HEK293 (cell line): ENCODE measurements around the gene UBE2F.

Experiments
- ZBTB20 ChIP-seq: fragments of 450-650 bp; formaldehyde crosslinking; IDR thresholded peaks from 2 replicates; pipeline ENCODE4 v1.5.1; 2016; ENCODE audit warnings: missing biosample characterization, missing genetic modification characterization
- ZNF133 ChIP-seq: fragments of 450-650 bp; formaldehyde crosslinking; IDR thresholded peaks from 2 replicates; pipeline ENCODE4 v1.5.1; 2016; ENCODE audit warnings: missing biosample characterization, missing genetic modification characterization
- ZNF174 ChIP-seq: fragments of 450-650 bp; formaldehyde crosslinking; IDR thresholded peaks from 2 replicates; pipeline ENCODE4 v1.5.0; 2017; ENCODE audit warnings: missing biosample characterization, mild to moderate bottlenecking, missing genetic modification characterization
- ZNF184 ChIP-seq: fragments of 450-650 bp; IDR thresholded peaks from 2 replicates; pipeline ENCODE4 v1.5.1; 2018; ENCODE audit warnings: missing biosample characterization, mild to moderate bottlenecking, missing genetic modification characterization
- ZNF274 ChIP-seq, 2 experiments: fragments of 200-500 bp in 1 of 2; fragments of 450-650 bp in 1 of 2; sonication (Bioruptor generic) in 1 of 2; formaldehyde crosslinking in 1 of 2; IDR thresholded peaks; 2 replicates each; pipeline versions ENCODE4 v1.5.1 to v1.6.1; 2014 to 2016; ENCODE audit warnings: borderline replicate concordance in 1 of 2, inconsistent platforms in 1 of 2, low read length in 1 of 2, missing biosample characterization in 1 of 2, missing genetic modification characterization in 1 of 2
- ZNF394 ChIP-seq: fragments of 450-650 bp; formaldehyde crosslinking; IDR thresholded peaks from 2 replicates; pipeline ENCODE4 v1.5.1; 2016; ENCODE audit warnings: missing biosample characterization, missing genetic modification characterization, mild to moderate bottlenecking, moderate library complexity, borderline replicate concordance
- ZNF529 ChIP-seq: fragments of 450-650 bp; formaldehyde crosslinking; IDR thresholded peaks from 2 replicates; pipeline ENCODE4 v1.5.1; 2017; ENCODE audit warnings: missing genetic modification characterization, missing biosample characterization; ENCODE audit not compliant: insufficient replicate concordance
- TF ChIP-seq, protein P1 (sequence below): fragments of 450-650 bp; formaldehyde crosslinking; IDR thresholded peaks from 2 replicates; pipeline ENCODE4 v1.5.1; 2016; ENCODE audit warnings: missing biosample characterization, missing genetic modification characterization
- TF ChIP-seq, protein P2 (sequence below): fragments of 450-650 bp; formaldehyde crosslinking; IDR thresholded peaks from 2 replicates; pipeline ENCODE4 v1.5.1; 2016; ENCODE audit warnings: missing biosample characterization, missing genetic modification characterization

DNA sequence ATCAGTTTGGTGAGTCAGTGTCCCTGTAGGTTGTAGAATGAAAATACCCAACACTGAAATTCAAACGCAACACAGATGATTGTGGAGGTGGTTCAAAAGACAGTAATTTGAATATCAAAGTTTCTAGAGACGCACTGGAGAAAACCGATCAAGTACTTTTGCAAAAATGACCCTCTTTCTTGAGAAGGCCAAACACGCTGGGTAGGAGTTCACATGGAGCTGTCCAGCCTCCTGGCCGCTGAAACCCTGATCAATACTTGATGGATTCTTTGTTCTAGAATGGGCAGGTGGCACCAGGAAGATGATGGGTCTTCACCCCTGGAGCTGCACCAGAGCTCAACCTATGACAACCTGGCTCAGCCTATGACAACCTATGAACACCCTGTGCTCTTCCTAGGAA lies 39.7 kb upstream of the UBE2F start:
- TF ChIP-seq ZNF184 (tag by site-specific recombination) (no peak), ZNF394 (tag by site-specific recombination) (no peak), ZNF274 (IDR thresholded peaks at IDR 0.05; ENCODE audit: low read length) (no peak), ZNF274 (tag by site-specific recombination; IDR thresholded peaks at IDR 0.05; ENCODE audit: borderline replicate concordance) (no peak), ZBTB20 (tag by site-specific recombination) (no peak), ZNF529 (no peak), ZNF174 (no peak), ZNF133 (no peak)
- TF ChIP-seq, protein P1, sequence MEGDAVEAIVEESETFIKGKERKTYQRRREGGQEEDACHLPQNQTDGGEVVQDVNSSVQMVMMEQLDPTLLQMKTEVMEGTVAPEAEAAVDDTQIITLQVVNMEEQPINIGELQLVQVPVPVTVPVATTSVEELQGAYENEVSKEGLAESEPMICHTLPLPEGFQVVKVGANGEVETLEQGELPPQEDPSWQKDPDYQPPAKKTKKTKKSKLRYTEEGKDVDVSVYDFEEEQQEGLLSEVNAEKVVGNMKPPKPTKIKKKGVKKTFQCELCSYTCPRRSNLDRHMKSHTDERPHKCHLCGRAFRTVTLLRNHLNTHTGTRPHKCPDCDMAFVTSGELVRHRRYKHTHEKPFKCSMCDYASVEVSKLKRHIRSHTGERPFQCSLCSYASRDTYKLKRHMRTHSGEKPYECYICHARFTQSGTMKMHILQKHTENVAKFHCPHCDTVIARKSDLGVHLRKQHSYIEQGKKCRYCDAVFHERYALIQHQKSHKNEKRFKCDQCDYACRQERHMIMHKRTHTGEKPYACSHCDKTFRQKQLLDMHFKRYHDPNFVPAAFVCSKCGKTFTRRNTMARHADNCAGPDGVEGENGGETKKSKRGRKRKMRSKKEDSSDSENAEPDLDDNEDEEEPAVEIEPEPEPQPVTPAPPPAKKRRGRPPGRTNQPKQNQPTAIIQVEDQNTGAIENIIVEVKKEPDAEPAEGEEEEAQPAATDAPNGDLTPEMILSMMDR = no peak
- TF ChIP-seq, protein P2, sequence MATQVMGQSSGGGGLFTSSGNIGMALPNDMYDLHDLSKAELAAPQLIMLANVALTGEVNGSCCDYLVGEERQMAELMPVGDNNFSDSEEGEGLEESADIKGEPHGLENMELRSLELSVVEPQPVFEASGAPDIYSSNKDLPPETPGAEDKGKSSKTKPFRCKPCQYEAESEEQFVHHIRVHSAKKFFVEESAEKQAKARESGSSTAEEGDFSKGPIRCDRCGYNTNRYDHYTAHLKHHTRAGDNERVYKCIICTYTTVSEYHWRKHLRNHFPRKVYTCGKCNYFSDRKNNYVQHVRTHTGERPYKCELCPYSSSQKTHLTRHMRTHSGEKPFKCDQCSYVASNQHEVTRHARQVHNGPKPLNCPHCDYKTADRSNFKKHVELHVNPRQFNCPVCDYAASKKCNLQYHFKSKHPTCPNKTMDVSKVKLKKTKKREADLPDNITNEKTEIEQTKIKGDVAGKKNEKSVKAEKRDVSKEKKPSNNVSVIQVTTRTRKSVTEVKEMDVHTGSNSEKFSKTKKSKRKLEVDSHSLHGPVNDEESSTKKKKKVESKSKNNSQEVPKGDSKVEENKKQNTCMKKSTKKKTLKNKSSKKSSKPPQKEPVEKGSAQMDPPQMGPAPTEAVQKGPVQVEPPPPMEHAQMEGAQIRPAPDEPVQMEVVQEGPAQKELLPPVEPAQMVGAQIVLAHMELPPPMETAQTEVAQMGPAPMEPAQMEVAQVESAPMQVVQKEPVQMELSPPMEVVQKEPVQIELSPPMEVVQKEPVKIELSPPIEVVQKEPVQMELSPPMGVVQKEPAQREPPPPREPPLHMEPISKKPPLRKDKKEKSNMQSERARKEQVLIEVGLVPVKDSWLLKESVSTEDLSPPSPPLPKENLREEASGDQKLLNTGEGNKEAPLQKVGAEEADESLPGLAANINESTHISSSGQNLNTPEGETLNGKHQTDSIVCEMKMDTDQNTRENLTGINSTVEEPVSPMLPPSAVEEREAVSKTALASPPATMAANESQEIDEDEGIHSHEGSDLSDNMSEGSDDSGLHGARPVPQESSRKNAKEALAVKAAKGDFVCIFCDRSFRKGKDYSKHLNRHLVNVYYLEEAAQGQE = peak; percentile 88
